HL-60/S4 (cell line): ENCODE results near the gene FCRL5.
"Not testable (repeated sequence)": the region's sequence is repeated elsewhere in the genome, so short reads cannot be mapped to it uniquely, and the experiment has no call there.

Experiments
- in situ Hi-C: fragments of 300-500 bp; cut with MboI; formaldehyde crosslinking; loops from 2 replicates; pipeline ENCODE4 v1.14.3; 2022; ENCODE audit warnings: low sequenced_read_pairs

The FCRL5 gene

DNA sequence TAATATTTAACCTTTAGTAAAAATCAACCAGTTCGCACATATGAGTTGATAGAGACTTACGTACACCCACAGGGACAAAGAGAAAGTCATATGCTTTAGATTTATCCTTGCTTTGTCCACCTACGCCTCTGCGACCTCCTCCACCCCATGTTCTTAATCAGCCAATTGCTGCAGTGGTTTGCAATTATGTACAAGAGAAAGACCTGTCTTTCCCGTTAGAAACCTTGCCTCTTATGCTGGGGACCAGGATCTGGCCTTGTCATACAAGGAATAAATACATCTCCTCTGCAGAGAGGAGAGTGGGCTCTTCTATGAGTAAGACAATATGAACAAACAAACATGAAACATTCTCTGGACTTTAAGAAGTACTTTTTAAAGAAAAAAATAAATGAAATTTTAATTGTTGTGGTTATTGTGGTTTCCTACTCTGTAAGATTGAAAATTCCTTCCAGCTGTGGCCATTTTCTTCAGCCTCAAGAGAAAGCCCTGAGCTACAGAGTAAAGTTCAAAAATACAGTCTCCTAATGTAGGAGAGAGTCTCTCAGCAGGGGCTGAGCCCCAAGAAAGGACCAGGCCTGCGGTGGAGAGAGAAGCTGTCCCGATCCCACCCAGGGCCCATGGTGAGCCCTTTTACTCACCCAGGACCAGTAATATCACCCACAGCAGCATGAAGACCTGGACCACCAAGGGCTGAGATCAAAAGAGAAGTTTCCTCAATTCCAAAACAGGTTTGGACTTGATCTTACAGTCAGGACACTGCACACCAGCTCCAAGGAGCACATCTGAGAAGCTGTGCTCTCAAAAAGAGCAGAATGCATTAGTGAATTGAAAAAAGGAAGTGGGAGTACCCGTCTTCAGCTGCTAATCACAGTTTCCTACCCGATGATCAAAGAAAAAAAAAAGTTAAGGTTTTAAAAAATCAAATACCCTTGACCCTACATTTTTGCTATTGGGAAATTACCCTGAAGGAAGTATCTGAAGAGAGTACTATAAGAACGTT is at the start of gene FCRL5:
FCRL5 (minus strand) TSS at position 822 of the 1,000 bp plus-strand sequence; CDS start at position 669, 153 bp downstream.
- in situ Hi-C loops, result no loop called here

GRCh38 chr1:157600236-157600635 is 47.9 kb upstream of the FCRL5 start:
- in situ Hi-C loops, result no loop called here

DNA sequence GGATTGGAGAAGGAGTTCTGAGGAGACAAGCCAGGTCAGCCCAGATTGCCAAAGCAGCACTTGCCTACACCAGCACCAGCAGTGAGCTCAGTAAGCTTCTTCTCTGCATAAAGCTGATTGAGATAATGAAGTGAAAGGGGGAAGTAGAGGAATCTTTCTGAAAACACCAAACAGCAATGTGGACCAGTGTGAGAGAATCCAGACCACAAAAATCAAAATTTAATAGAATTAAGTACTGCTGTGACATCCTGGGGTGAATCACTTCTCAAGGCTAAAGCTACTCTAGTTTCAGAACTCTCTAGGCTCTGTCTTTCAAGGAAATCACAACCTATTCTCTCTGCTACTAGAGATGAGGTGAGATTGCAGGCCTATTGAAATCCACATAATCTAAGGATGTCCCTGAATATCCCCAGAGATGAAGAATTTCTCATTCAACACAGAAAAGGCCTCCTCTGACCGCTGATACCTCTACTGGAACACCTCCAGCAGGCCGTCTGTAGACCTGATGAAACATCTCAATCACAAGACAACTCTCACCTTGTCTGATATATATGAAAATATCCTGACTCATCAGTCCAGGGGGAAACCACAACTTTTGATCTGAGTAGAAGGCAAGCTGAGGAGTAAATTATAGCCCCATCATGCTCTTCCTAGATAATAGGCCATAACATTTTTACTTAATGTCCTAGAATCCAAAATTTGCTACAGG is 45.8 kb upstream of the FCRL5 start, which contains the start of gene FCRL4:
FCRL4 (minus strand) TSS at position 127 of the 709 bp plus-strand sequence. CDS start 141 bp downstream, outside the sequence.
- in situ Hi-C loops, result no loop called here

DNA sequence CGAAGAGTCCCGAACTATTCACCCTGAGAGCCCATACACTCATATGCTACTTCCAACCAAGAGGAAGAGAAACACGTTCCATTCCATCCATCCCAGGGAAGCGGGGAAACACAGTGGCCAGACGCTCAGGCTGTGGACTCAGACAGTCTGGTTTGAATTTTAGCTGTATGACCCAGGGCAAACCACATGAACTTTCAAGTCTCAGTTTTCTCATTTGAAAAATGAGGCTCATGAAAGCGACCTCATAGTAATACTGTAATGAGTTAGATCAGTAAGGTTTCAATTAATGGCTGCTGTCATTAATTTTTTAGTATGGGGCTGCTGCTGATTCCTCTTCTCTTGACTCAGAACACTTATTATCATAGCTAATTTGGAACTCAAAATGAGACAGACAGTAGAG is 44.1 kb upstream of the FCRL5 start:
- in situ Hi-C loops, result no loop called here

GRCh38 chr1:157595356-157595755 is 43.0 kb upstream of the FCRL5 start:
- in situ Hi-C loops, result no loop called here

DNA sequence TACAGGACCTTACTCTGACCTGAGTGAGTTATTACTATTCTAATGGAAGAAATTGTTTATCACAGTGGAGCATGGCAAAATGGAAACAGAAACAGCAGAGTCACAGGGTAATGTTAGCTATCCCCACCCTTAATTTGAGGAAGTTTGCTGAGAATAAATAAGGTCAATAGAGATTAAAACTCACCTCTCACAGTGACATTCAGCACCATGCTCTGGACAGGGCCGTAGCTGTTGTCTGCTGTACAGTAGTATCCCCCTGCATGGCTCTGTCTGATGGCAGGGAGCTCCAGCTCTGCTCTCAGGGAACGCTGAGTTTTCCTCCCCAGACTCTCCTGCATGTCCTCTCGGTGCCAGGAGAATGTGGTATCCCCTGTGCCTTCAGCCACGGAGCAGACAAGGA is 33.7 kb upstream of the FCRL5 start:
- in situ Hi-C loops, result no loop called here

DNA sequence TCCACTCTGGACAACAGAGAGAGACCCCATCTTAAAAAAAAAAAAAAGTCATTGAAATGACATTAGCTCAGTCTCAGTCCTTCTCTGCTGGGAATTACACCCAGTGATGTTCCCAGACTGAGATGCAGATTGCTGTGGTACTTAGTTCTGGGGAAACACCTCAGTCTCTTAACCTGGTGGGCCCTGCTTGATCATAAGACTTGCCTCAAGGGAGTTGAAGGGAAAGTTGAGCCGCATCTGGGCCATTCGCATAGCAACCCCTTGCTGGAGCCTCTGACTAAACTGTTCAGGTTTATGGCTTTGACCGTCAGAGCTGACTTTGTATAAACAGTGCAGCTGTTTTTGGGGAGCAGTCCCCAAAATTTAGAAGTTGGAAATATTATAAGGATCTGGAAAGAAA is 32.2 kb upstream of the FCRL5 start:
- in situ Hi-C loops, result no loop called here

GRCh38 chr1:157580828-157581210 is 28.5 kb upstream of the FCRL5 start:
- in situ Hi-C loops, result no loop called here

GRCh38 chr1:157580179-157580827 is 28.0 kb upstream of the FCRL5 start:
- in situ Hi-C loops, result no loop called here

DNA sequence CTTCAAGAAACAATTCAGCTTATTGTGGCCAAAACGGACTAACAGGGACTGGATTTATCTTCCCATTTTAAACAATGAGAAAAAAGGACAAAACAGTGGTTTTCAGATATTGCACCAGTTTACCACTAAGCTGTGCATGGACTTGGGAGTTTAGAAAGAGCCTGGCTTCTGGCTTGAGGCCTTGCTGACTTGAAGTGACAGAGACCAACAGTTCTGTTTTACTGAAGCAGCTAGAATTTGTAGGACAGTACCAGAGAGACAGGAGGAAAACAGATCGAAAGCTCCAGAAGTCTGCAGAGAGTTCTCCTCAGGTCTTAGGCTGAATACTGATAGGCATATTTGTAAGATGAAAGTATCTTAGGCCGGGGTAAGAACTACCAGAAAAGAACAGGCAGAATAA is 25.1 kb upstream of the FCRL5 start:
- in situ Hi-C loops, result loop anchor here (5.0 kb wide), 1 partner anchor 120 kb away; no protein-coding TSS in a partner anchor

DNA sequence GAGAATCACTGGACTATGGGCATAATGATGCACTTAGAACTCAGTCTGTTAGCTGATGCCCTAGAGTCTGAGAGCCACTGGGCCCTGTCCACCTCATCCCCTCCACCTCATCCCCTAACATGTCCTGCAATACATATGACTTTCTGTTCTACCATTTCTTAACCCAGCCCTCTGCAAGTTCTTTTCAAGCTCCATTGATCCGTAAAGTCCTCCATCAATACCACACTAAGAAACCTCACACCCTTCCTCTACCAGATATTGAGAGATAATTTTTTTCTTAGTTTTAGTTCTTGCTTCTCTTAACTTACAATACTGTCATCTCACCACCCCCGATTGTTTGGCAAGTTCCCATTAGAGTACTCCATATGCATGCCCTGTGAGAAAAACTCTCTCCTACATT is 23.4 kb upstream of the FCRL5 start:
- in situ Hi-C loops, result loop anchor here (5.0 kb wide), 1 partner anchor 122 kb away; no protein-coding TSS in a partner anchor

GRCh38 chr1:157574836-157575235 is 22.5 kb upstream of the FCRL5 start:
- in situ Hi-C loops, result loop anchor here (5.0 kb wide), 1 partner anchor 122 kb away; no protein-coding TSS in a partner anchor

GRCh38 chr1:157566484-157567300 is 14.4 kb upstream of the FCRL5 start:
- in situ Hi-C loops, result no loop called here

DNA sequence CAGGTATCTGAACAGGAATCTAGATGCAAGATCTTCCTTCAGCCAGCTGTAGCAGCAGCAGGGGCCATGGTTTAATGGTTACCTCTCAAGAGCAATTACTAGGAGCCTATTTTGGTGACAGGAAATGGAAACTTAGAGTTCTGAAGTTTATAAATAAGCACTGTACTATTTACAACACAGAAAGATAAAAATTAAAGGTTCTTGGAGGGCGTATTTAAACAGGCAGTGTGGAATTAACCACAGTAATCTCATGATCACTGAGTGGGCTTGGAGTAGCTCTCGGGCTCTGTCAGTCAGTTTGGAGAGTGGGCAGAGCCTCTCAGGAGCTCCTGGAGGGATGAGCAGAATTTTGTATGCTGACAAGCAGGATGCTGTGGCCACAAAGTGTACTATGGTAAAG is 10.2 kb upstream of the FCRL5 start:
- in situ Hi-C loops, result no loop called here

GRCh38 chr1:157558119-157558518 is 5.8 kb upstream of the FCRL5 start:
- in situ Hi-C loops, result no loop called here

- in situ Hi-C loops, result not testable (repeated sequence)
Measured at GRCh38 chr1:157548081-157548480, 4.2 kb downstream of the FCRL5 start.

GRCh38 chr1:157542676-157543075 is 9.6 kb downstream of the FCRL5 start:
- in situ Hi-C loops, result no loop called here

DNA sequence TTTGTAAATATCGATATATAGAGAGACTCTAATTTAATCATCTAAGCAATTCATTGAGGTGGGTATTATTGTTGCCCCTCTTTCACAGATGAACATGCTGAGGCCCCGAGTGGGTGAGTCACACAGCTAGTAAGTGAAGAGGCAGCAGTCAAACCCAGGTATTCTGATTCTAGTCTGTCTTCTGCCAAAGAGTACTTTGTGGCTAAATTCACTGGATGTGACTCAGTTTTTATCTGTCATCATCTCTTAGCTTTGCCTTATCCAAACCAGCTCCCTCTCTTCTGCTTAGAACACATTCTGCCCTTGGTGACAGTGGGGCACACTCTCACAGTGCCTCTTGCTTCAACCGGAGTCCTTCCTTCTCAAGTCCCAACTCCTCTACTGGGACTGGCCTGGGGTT is 11.5 kb downstream of the FCRL5 start:
- in situ Hi-C loops, result no loop called here

- in situ Hi-C loops, result no loop called here
Measured at GRCh38 chr1:157540160-157540748, 12.1 kb downstream of the FCRL5 start.

GRCh38 chr1:157539568-157539967 is 12.7 kb downstream of the FCRL5 start:
- in situ Hi-C loops, result no loop called here
